CD4-positive, alpha-beta memory T cell (primary cell): ENCODE data around the gene USP25. TPM values are rescaled to one million over a fixed set of nuclear protein-coding genes. Genes with fewer than 3 reads are reported as not detected.

Experiments
- CTCF ChIA-PET: fragments of 350-600 bp; sonication (Branson Sonifier 250); formaldehyde crosslinking; loops from one replicate; lab custom pipeline; 2021; ENCODE audit warnings: inconsistent platforms; ENCODE audit not compliant: partially characterized antibody; lab: Charles Lee
- POLR2A ChIA-PET: fragments of 350-600 bp; sonication (Branson Sonifier 250); formaldehyde crosslinking; loops from one replicate; lab custom pipeline; 2021; ENCODE audit not compliant: partially characterized antibody; lab: Charles Lee
- DNase-seq, 5 donors: peaks; one replicate each; pipeline versions ENCODE4 v3.0.0 to v3.0.0-alpha.2; 2020 to 2022; ENCODE audit warnings: mixed read lengths in 1 of 5
- H3K27ac ChIP-seq: one replicate; pipeline ENCODE4 v1.7.0; 2013; ENCODE audit warnings: low read depth, low read length
- H3K27me3 ChIP-seq: 2 replicates; pipeline ENCODE4 v1.7.0; 2013; ENCODE audit warnings: mild to moderate bottlenecking, low read length, moderate library complexity; ENCODE audit not compliant: insufficient read depth
- H3K36me3 ChIP-seq: 2 replicates; pipeline ENCODE4 v1.7.0; 2013; ENCODE audit warnings: mild to moderate bottlenecking, low read length, moderate library complexity; ENCODE audit not compliant: insufficient read depth
- H3K4me1 ChIP-seq: 2 replicates; pipeline ENCODE4 v1.7.0; 2013; ENCODE audit warnings: mild to moderate bottlenecking, low read length, moderate library complexity; ENCODE audit not compliant: insufficient read depth
- H3K4me3 ChIP-seq, 2 donors: one replicate each; pipeline ENCODE4 v1.7.0; 2013; ENCODE audit warnings: low read length in 2 of 2, mild to moderate bottlenecking in 1 of 2
- H3K9me3 ChIP-seq, 2 donors: one replicate each; pipeline ENCODE4 v1.7.0; 2013; ENCODE audit warnings: low read length in 2 of 2, control low read depth in 1 of 2; ENCODE audit not compliant: control insufficient read depth in 1 of 2
- H3K27ac Mint-ChIP-seq, 7 donors: one replicate each; pipeline ENCODE4 v1.8.0; 2020 to 2021; ENCODE audit warnings: mixed read lengths in 7 of 7, mild to moderate bottlenecking in 6 of 7, inconsistent platforms in 3 of 7, moderate library complexity in 3 of 7
- H3K27me3 Mint-ChIP-seq, 2 donors: one replicate each; pipeline ENCODE4 v1.8.0; 2020 to 2021; ENCODE audit warnings: mixed read lengths in 2 of 2
- H3K36me3 Mint-ChIP-seq, 2 donors: one replicate each; pipeline ENCODE4 v1.8.0; 2020 to 2021; ENCODE audit warnings: mixed read lengths in 2 of 2, inconsistent platforms in 1 of 2, mild to moderate bottlenecking in 1 of 2
- H3K4me1 Mint-ChIP-seq, 4 donors: one replicate each; pipeline ENCODE4 v1.8.0; 2020 to 2021; ENCODE audit warnings: mixed read lengths in 4 of 4, mild to moderate bottlenecking in 1 of 4
- H3K4me3 Mint-ChIP-seq, 8 donors: one replicate each; pipeline ENCODE4 v1.8.0; 2020 to 2021; ENCODE audit warnings: mixed read lengths in 8 of 8, mild to moderate bottlenecking in 7 of 8, moderate library complexity in 6 of 8, inconsistent platforms in 3 of 8
- H3K9me3 Mint-ChIP-seq, 8 donors: one replicate each; pipeline ENCODE4 v1.8.0; 2020 to 2021; ENCODE audit warnings: mixed read lengths in 8 of 8, mild to moderate bottlenecking in 5 of 8, inconsistent platforms in 3 of 8, moderate library complexity in 1 of 8
- intact Hi-C: fragments of 100-400 bp; cut with micrococcal nuclease; formaldehyde crosslinking; loops from one replicate; pipeline ENCODE4 v1.15.1; 2023
- polyA plus RNA-seq, 2 donors: library from polyadenylated mRNA; unstranded; fragments of 300-500 nt; fragmentation: Illumina TruSeq; gene quantifications; one replicate each; pipeline ENCODE4 v1.2.3, GENCODE V29; 2021
- total RNA-seq, 2 experiments: library from RNA; stranded (reverse); gene quantifications; one replicate each; pipeline ENCODE4 v1.2.3, GENCODE V29; 2021

The USP25 gene
- total and polyA plus RNA-seq, 4 experiments from 2014 or later: 6.2 to 73.5 (median 49.1) TPM

DNA sequence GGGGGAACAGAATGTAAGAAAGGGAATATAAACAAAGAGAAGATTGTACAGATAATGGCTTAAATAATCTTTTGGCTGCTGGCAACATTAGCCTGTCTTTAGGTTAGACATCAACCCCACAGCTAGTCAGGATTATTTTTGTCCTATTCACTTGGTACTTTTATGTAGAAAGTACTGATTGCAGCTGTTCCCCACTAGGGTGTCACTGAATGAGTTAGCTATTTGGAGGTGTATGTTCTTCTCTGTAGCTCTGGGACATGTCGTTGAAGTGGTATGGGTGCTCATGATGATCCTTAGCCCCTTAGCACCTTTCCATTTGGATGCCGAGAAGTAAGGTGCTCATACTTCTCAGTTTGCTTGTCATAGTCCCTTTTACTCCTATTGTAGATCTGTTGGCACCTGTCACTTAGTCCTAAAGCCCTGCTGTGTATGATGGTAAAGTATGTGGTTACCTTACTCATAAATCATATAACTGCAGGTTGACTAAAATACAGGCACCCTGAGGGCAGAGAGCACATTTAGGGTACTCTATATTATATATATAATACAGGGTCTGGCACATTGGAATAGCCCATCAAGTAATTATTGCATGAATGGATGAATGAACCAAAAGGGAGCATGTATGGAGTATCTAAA, 64.6 kb downstream of the USP25 start:
- CTCF ChIA-PET: interaction anchor here (0.6 to 1.1 kb wide), 3 partner anchors 9 to 29 kb away, joined by 3 read pairs; no protein-coding TSS in a partner anchor
- H3K4me1 Mint-ChIP-seq: peaks cover 48 to 68% (median 54%) of the 10 kb centered on the region in 4 donors
- no peaks in the 10 kb centered on the region for H3K36me3 ChIP-seq

DNA sequence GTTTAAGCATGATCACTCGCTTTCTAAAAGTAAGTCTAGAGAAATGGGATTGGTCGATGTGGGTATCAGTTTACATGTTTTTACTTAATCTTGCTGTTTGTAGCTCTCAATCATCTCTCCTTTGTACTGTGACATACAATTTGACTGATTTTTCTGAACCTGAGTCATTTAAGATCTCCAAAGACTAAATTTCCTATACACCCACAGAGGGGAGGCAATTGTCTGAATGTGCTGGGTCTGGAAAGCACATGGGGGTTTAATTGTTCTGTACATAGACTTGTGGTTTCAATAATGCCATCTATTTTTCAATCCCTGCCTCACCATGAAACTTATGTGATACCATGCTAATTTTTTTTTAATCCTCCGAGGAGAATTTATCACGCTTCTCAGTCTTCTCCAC, 65.8 kb downstream of the USP25 start:
- peaks cover 5 to 19% of the 10 kb centered on the region in 2 donors for H3K36me3 Mint-ChIP-seq
- ChIA-PET POLR2A (no interaction called here), CTCF (no interaction called here)
- Histone ChIP-seq H3K36me3 (no peaks in the 10 kb centered on the region), H3K4me1 (peaks cover 31% of the 10 kb centered on the region), H3K4me3 (no peak overlapping the region), H3K27me3 (no peaks in the 10 kb centered on the region), H3K27ac (no peak overlapping the region), H3K9me3 (no peaks in the 10 kb centered on the region)
- DNase-seq: no peak
- peak overlapping the region in 4 of 7 donors; percentile 3 to 87 (median 11) for H3K27ac Mint-ChIP-seq
- peaks cover 47 to 63% (median 51%) of the 10 kb centered on the region in 4 donors for H3K4me1 Mint-ChIP-seq
- intact Hi-C loops: no loop called here
- H3K4me3 Mint-ChIP-seq: peak overlapping the region in 2 of 8 donors; percentile 24 to 60
- H3K9me3 Mint-ChIP-seq: no peaks in the 10 kb centered on the region
- H3K27me3 Mint-ChIP-seq: no peaks in the 10 kb centered on the region

More for the DNA sequence above, 64.6 kb downstream of the USP25 start:
- Mint-ChIP-seq H3K4me3 (no peak overlapping the region), H3K9me3 (no peaks in the 10 kb centered on the region), H3K36me3 (peaks cover 4 to 19% of the 10 kb centered on the region in 2 donors), H3K27ac (peak overlapping the region in 2 of 7 donors; percentile 39 to 43), H3K27me3 (no peaks in the 10 kb centered on the region)
- no peak overlapping the region for H3K27ac ChIP-seq
- no peak for DNase-seq
- no peaks in the 10 kb centered on the region for H3K27me3 ChIP-seq
- intact Hi-C loops: no loop called here
- no peaks in the 10 kb centered on the region for H3K9me3 ChIP-seq
- no peak overlapping the region for H3K4me3 ChIP-seq
- POLR2A ChIA-PET: interaction anchor here (1.5 kb wide), 1 partner anchor 13 kb away, joined by 5 read pairs; no protein-coding TSS in a partner anchor
- H3K4me1 ChIP-seq: peaks cover 31% of the 10 kb centered on the region

DNA sequence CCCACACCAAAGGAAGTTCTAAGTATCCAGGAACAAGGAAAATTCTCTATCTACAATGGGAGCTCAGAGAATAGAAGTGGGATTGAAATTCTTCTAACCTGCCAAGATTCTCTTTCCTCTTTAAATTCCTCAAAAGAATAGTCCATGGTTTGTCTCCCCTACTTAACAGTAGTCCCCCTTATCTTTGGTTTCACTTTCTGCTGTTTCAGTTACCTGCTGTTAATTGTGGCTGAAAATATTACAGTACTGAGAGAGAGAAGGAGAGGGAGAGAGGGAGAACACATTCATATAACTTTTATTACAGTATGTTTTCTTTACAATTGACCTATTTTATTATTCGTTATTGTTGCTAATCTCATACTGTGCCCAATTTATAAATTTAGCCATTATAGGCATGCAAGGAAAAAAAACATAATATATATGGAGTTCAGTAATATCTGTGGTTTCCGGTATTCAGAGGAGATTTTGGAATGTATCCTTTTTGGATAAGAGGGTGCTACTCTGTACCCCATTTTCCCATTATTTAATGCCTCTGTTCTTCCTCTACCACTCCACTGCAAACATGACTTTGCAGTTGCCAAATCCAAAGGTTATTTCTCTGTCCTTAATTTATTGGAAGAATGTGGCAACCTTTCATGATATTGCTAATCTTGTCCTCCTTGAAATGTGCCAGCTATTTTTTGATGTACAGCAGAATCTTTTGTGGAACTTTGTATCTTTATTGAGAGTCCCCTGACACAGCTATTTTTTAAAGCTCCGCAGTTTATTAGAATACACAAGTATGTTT, 68.0 kb downstream of the USP25 start:
- no peak for DNase-seq
- Histone ChIP-seq H3K27me3 (no peaks in the 10 kb centered on the region), H3K27ac (no peak overlapping the region), H3K4me1 (peaks cover 31% of the 10 kb centered on the region), H3K36me3 (no peaks in the 10 kb centered on the region), H3K9me3 (no peaks in the 10 kb centered on the region), H3K4me3 (no peak overlapping the region)
- H3K4me1 Mint-ChIP-seq: peaks cover 51 to 72% (median 58%) of the 10 kb centered on the region in 4 donors
- peak overlapping the region in 4 of 7 donors; percentile 6 to 78 (median 50) for H3K27ac Mint-ChIP-seq
- H3K36me3 Mint-ChIP-seq: peaks cover 18 to 24% of the 10 kb centered on the region in 2 donors
- ChIA-PET POLR2A (interaction anchor here (0.6 kb wide), 1 partner anchor 9 kb away, joined by 3 read pairs; no protein-coding TSS in a partner anchor), CTCF (no interaction called here)
- H3K9me3 Mint-ChIP-seq: no peaks in the 10 kb centered on the region
- intact Hi-C loops: no loop called here
- H3K4me3 Mint-ChIP-seq: peak overlapping the region in 1 of 8 donors; percentile 55
- no peaks in the 10 kb centered on the region for H3K27me3 Mint-ChIP-seq

DNA sequence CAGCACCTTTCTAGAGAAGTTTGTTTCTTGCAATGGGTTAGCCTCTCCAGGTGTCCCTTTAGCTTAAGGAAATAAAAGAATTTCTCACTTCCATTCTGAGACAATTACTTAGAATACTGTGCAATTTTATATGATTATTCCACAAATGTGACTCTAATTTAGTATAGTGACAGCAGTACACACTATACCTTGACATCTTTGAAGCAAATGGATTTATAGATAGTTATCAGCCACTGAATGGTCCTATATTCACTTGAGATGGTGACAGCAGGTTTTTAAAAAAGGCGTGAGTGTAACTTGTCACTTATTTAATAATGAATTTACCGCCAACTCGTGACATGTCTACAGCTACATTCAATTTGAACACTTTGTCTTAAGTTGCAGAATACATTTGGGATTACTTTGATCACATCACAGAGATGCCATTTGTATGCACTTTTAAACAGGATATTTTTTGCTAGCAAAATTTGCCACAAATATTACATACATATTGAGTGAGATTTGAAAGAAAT, 71.6 kb downstream of the USP25 start:
- Mint-ChIP-seq H3K36me3 (peaks cover 30 to 31% of the 10 kb centered on the region in 2 donors), H3K9me3 (no peaks in the 10 kb centered on the region), H3K27me3 (no peaks in the 10 kb centered on the region), H3K4me3 (no peak overlapping the region), H3K27ac (peak overlapping the region in 1 of 7 donors; percentile 38), H3K4me1 (peaks cover 36 to 50% (median 37%) of the 10 kb centered on the region in 4 donors)
- Histone ChIP-seq H3K36me3 (peaks cover 4% of the 10 kb centered on the region), H3K9me3 (no peaks in the 10 kb centered on the region), H3K27me3 (no peaks in the 10 kb centered on the region), H3K27ac (no peak overlapping the region), H3K4me1 (peaks cover 19% of the 10 kb centered on the region), H3K4me3 (no peak overlapping the region)
- no peak for DNase-seq
- intact Hi-C loops: no loop called here
- ChIA-PET POLR2A (no interaction called here), CTCF (no interaction called here)

DNA sequence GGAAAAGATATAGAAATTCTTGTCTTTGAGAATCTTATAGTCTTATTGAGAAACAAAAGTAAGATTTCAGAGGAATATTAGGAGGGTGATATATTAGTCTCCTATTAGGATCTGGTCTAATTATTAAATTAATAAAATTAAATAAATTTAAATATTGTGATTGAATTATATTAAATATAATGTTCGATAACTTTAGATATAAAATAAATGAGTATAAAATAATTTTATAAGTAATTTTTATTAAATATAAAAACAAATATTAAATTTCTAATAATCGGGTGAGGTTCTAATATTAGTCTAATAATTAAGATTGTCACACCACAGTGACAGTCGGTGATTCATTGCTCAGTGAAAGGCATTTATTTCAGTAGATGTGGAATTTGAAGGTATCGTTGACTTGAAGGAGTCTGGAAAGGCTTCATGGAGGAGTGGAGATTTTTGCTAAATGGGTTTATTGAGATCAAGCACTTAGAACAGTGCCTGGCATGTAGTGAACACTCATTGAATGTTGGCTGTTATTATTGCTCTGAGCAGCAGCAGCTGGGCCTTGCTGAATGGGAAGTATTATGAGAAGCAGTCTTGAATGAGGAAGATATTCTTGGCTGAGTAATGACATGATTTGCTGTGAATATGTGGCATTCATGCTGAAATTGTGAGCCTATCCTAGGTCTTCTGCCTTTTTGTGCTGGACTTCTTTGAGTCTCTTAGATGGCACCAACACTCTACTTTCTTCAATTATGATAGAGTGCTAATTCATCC, 74.6 kb downstream of the USP25 start:
- peak overlapping the region in 2 of 7 donors; percentile 30 to 61 for H3K27ac Mint-ChIP-seq
- no peak overlapping the region for H3K27ac ChIP-seq
- intact Hi-C loops: loop anchor here (2.0 kb wide), 1 partner anchor 74 kb away; no protein-coding TSS in a partner anchor
- H3K4me3 Mint-ChIP-seq: no peak overlapping the region
- no peak for DNase-seq
- H3K4me1 Mint-ChIP-seq: peaks cover 11 to 25% (median 17%) of the 10 kb centered on the region in 4 donors
- ChIA-PET POLR2A (no interaction called here), CTCF (no interaction called here)
- H3K9me3 ChIP-seq: no peaks in the 10 kb centered on the region
- H3K36me3 ChIP-seq: peaks cover 4% of the 10 kb centered on the region
- no peaks in the 10 kb centered on the region for H3K9me3 Mint-ChIP-seq
- H3K27me3 Mint-ChIP-seq: no peaks in the 10 kb centered on the region
- no peaks in the 10 kb centered on the region for H3K27me3 ChIP-seq
- H3K4me1 ChIP-seq: no peaks in the 10 kb centered on the region
- H3K36me3 Mint-ChIP-seq: peaks cover 39 to 46% of the 10 kb centered on the region in 2 donors
- H3K4me3 ChIP-seq: no peak overlapping the region

DNA sequence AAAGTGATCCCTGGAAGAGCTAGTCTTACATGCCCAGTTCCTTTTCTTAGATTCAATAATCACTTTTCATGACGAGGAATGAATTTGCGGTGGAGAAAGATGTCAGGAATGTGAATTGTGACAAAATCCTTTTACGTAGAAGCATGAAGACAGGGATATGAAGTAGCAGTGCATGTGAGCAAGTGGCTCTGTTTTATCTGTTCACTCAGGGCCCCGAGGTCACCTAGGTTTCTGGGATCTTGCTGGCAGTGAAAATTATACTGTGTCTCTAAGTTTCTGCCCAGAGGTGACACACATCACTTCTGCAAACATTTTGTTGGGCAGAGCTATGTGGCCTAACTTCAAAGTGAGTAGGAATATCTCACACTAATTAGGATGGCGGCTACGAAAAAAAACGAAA, 79.3 kb downstream of the USP25 start:
- Histone ChIP-seq H3K4me1 (no peaks in the 10 kb centered on the region), H3K27me3 (no peaks in the 10 kb centered on the region), H3K27ac (no peak overlapping the region), H3K9me3 (no peaks in the 10 kb centered on the region), H3K36me3 (peaks cover 8% of the 10 kb centered on the region), H3K4me3 (no peak overlapping the region)
- H3K4me1 Mint-ChIP-seq: peaks cover 4 to 10% (median 5%) of the 10 kb centered on the region in 4 donors
- H3K36me3 Mint-ChIP-seq: peaks cover 63 to 66% of the 10 kb centered on the region in 2 donors
- no peak overlapping the region for H3K4me3 Mint-ChIP-seq
- intact Hi-C loops: no loop called here
- peak overlapping the region in 1 of 7 donors; percentile 32 for H3K27ac Mint-ChIP-seq
- POLR2A ChIA-PET: interaction anchor here (1.3 kb wide), 1 partner anchor 77 kb away, joined by 4 read pairs; no protein-coding TSS in a partner anchor
- peaks cover 0 to 3% (median under 1%) of the 10 kb centered on the region in 8 donors for H3K9me3 Mint-ChIP-seq
- CTCF ChIA-PET: no interaction called here
- H3K27me3 Mint-ChIP-seq: no peaks in the 10 kb centered on the region
- DNase-seq: no peak
